ENCODE results near the gene SLC46A2.

The SLC46A2 gene

DNA sequence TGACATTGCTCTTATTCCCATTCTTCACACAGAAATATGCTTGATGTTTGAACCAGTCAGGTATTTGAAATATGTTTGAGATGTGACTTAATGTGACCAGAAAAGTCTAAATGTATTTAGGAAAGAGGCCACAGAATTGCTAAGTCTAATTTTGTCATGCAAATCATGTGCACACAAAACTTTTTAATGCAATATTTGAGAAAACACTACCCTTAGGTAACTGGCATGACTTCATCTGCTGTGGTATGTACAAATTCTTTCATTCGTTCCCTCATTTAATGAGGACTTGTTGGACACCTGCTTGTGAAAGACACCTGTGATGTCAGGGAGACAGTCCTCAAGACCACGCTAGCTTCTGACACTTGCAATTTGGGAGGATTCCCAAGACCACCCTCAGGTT lies 21.1 kb upstream of the SLC46A2 start:
- TF ChIP-seq, protein P1, sequence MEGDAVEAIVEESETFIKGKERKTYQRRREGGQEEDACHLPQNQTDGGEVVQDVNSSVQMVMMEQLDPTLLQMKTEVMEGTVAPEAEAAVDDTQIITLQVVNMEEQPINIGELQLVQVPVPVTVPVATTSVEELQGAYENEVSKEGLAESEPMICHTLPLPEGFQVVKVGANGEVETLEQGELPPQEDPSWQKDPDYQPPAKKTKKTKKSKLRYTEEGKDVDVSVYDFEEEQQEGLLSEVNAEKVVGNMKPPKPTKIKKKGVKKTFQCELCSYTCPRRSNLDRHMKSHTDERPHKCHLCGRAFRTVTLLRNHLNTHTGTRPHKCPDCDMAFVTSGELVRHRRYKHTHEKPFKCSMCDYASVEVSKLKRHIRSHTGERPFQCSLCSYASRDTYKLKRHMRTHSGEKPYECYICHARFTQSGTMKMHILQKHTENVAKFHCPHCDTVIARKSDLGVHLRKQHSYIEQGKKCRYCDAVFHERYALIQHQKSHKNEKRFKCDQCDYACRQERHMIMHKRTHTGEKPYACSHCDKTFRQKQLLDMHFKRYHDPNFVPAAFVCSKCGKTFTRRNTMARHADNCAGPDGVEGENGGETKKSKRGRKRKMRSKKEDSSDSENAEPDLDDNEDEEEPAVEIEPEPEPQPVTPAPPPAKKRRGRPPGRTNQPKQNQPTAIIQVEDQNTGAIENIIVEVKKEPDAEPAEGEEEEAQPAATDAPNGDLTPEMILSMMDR (IDR thresholded peaks at IDR 0.05; ENCODE audit: low read depth, low read length, missing control alignments), result no peak
- in situ Hi-C loops (cut with HindIII; ENCODE audit: low pct_ligation_motif_present, low sequenced_read_pairs), result no loop called here

DNA sequence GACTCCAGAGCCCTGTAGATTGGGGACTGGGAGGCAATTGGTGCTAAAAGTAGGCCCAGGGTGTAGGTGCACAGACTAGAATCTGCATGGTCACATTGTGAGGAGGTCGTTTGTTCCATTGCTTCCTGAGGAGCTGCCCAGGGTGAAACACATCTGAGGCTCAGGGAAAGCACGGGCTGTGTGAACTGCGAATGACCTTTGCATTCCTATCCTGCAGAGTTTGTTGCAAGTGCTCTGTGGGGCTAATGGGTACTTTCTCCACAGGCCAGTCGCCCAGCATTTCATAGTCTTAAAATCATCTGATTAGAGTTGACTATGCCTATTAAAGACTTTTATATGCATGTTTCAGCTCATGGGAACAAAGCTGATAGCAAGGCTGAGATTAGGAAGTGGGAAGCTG lies 14.4 kb upstream of the SLC46A2 start:
- in situ Hi-C loops (cut with HindIII; ENCODE audit: low pct_ligation_motif_present, low sequenced_read_pairs), result no loop called here
- no peak for DNase-seq
- no peaks in the 10 kb centered on the region for H3K27me3 ChIP-seq (replicated peaks)

More for the DNA sequence above, 21.1 kb upstream of the SLC46A2 start:
- Histone ChIP-seq H3K27ac (no peak overlapping the region), H3K36me3 (replicated peaks) (no peaks in the 10 kb centered on the region), H3K27me3 (replicated peaks) (no peaks in the 10 kb centered on the region), H3K4me3 (ENCODE audit: low read depth, low read length) (no peak overlapping the region)
- no peak for DNase-seq

DNA sequence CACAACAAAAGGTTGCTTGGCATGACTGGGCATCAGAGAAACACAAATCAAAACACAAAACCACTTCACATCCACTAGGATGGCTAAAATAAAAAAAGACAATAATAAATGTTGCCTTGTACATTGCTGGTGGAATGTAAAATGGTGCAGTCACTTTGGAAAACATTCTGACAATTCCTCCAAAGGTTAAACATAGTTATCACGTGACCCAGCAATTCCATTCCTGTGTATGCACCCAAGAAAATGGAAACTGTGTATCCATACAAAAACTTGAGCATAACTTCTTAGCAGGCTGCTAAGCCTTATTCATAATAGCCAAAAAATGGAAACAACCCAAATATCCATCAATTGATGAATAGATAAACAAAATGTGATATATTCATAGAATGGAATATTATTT lies 10.2 kb upstream of the SLC46A2 start:
- Histone ChIP-seq H3K36me3 (replicated peaks) (no peaks in the 10 kb centered on the region), H3K27me3 (replicated peaks) (no peaks in the 10 kb centered on the region), H3K27ac (no peak overlapping the region), H3K4me3 (ENCODE audit: low read depth, low read length) (no peak overlapping the region)
- in situ Hi-C loops (cut with HindIII; ENCODE audit: low pct_ligation_motif_present, low sequenced_read_pairs), result no loop called here
- TF ChIP-seq, protein P1 (IDR thresholded peaks at IDR 0.05; ENCODE audit: low read depth, low read length, missing control alignments), result no peak
- DNase-seq, result no peak

More for the DNA sequence above, 14.4 kb upstream of the SLC46A2 start:
- H3K27ac ChIP-seq, result no peak overlapping the region
- TF ChIP-seq, protein P1 (IDR thresholded peaks at IDR 0.05; ENCODE audit: low read depth, low read length, missing control alignments), result no peak
- H3K36me3 ChIP-seq (replicated peaks), result no peaks in the 10 kb centered on the region
- no peak overlapping the region for H3K4me3 ChIP-seq (ENCODE audit: low read depth, low read length)

DNA sequence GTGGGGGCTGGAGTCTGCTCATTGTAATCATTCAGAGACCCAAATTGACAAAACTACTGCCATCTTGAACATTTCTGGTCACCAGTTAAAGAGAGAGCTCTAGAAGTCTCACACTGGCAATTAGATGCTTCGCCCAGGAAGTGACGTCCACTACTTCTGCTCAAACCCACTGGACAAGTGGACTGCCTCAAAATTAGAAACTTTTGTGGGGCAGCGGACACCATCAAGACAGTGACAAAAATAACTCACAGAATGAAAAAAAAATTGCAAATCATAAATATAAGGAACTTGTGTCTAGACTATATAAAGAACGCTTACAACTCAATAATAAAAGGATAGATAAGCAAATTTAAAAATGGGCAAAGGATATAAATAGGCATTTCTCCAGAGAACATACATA lies 9.8 kb upstream of the SLC46A2 start:
- Histone ChIP-seq H3K27ac (no peak overlapping the region), H3K4me3 (ENCODE audit: low read depth, low read length) (no peak overlapping the region), H3K27me3 (replicated peaks) (no peaks in the 10 kb centered on the region), H3K36me3 (replicated peaks) (no peaks in the 10 kb centered on the region)
- in situ Hi-C loops (cut with HindIII; ENCODE audit: low pct_ligation_motif_present, low sequenced_read_pairs), result no loop called here
- TF ChIP-seq, protein P1 (IDR thresholded peaks at IDR 0.05; ENCODE audit: low read depth, low read length, missing control alignments), result no peak
- no peak for DNase-seq

DNA sequence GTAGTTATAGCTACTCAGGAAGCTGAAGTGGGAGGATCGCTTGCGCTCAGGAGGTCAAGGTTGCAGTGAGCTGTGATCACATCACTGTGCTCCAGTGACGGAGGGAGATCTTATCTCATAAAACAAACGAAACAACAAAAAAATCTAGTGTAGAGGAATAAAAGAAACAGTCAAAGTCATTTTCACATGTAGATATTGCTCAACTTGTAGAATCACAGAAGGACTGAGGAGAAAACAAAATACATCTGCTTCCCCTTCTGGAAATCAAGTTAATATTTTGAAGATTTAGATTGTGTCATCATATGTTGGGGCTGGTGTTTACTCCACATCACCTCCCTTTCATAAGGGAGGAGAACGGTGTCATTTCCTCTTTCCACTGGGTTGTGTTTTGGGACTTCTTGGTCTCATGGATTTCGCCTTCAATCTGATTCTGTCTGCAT lies 8.2 kb upstream of the SLC46A2 start:
- TF ChIP-seq, protein P1 (IDR thresholded peaks at IDR 0.05; ENCODE audit: low read depth, low read length, missing control alignments), result no peak
- H3K36me3 ChIP-seq (replicated peaks), result no peaks in the 10 kb centered on the region
- no peaks in the 10 kb centered on the region for H3K27me3 ChIP-seq (replicated peaks)
- no peak overlapping the region for H3K4me3 ChIP-seq (ENCODE audit: low read depth, low read length)
- H3K27ac ChIP-seq, result no peak overlapping the region
- in situ Hi-C loops (cut with HindIII; ENCODE audit: low pct_ligation_motif_present, low sequenced_read_pairs), result no loop called here
- no peak for DNase-seq

DNA sequence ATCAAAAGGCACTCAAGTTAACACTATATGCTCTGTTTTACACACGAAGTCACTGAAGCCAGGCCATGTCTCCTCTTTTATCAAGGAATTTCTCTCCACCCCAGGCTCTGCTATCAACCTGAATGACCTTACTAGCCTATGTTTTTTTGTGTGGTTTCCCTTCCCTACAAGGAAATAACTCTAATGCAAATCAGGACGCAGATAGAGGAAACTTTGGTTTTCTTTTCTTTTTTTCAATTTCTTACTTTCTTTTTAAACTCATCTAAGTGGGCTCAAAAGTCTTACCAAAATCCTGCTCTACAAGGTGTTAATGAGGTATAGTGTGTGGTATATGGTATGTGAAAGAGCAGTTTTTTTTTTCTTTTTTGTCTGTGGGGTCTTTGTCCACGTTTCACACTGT lies 5.5 kb upstream of the SLC46A2 start:
- DNase-seq, result no peak
- Histone ChIP-seq H3K27ac (no peak overlapping the region), H3K4me3 (ENCODE audit: low read depth, low read length) (no peak overlapping the region), H3K36me3 (replicated peaks) (no peaks in the 10 kb centered on the region), H3K27me3 (replicated peaks) (peaks cover 2% of the 10 kb centered on the region)
- TF ChIP-seq, protein P1 (IDR thresholded peaks at IDR 0.05; ENCODE audit: low read depth, low read length, missing control alignments), result no peak
- in situ Hi-C loops (cut with HindIII; ENCODE audit: low pct_ligation_motif_present, low sequenced_read_pairs), result no loop called here

Measured in brain microvascular endothelial cell (primary cell).